Dendritic cell treated with granulocyte-macrophage colony-stimulating factor and Interleukin-4, amounts not matched to agents 40 ng/mL and 50 ng/mL, for 4 days (primary cell): Measurements from ENCODE around the gene CEMIP.

Source experiments
- H3K27ac Mint-ChIP-seq: one replicate; pipeline ENCODE4 v1.8.0; 2022; ENCODE audit warnings: mild to moderate bottlenecking, mixed read lengths
- H3K27me3 Mint-ChIP-seq: one replicate; pipeline ENCODE4 v1.8.0; 2022; ENCODE audit warnings: mild to moderate bottlenecking, mixed read lengths
- H3K36me3 Mint-ChIP-seq: one replicate; pipeline ENCODE4 v1.8.0; 2022; ENCODE audit warnings: low read depth, mixed read lengths
- H3K4me1 Mint-ChIP-seq: one replicate; pipeline ENCODE4 v1.8.0; 2022; ENCODE audit warnings: low read depth, mixed read lengths
- H3K4me3 Mint-ChIP-seq: one replicate; pipeline ENCODE4 v1.8.0; 2022; ENCODE audit warnings: mild to moderate bottlenecking, moderate library complexity, mixed read lengths
- H3K9me3 Mint-ChIP-seq: one replicate; pipeline ENCODE4 v1.8.0; 2022; ENCODE audit warnings: mixed read lengths
- intact Hi-C: fragments of 100-400 bp; cut with micrococcal nuclease; formaldehyde crosslinking; loops from one replicate; pipeline ENCODE4 v1.15.0; 2022

CEMIP gene

GRCh38 chr15:80939216-80939615, 160.0 kb downstream of the CEMIP start:
- intact Hi-C loops, result no loop called here
- no peaks in the 10 kb centered on the region for H3K4me1 Mint-ChIP-seq
- no peaks in the 10 kb centered on the region for H3K27me3 Mint-ChIP-seq
- H3K27ac Mint-ChIP-seq, result no peak overlapping the region
- H3K36me3 Mint-ChIP-seq, result peaks cover 48% of the 10 kb centered on the region
- no peak overlapping the region for H3K4me3 Mint-ChIP-seq
- H3K9me3 Mint-ChIP-seq, result no peaks in the 10 kb centered on the region

- Mint-ChIP-seq H3K36me3 (peaks cover 49% of the 10 kb centered on the region), H3K9me3 (no peaks in the 10 kb centered on the region), H3K4me3 (no peak overlapping the region), H3K4me1 (no peaks in the 10 kb centered on the region), H3K27ac (no peak overlapping the region), H3K27me3 (no peaks in the 10 kb centered on the region)
- intact Hi-C loops, result no loop called here
These were observed 161.2 kb downstream of the CEMIP start for GRCh38 chr15:80940331-80940730.

DNA sequence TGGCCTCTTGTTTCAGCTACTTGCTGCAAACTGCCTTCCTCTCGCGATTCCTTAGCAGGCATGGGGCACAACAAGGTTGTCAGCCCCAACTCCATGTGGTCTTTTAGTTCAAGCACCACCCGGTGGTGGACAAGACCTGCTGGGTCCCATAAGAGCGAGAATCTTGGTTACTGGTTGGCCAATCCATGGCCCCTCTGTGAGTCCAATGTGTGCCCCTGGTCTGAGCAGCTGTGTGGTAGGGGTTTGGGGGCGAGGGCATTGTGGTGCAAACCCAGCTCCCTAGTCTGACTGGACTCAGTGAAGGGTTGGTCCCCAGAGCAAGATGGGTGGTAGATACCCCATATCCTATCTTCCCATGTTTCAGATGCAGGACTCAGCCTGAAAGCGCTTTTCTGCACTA, 161.7 kb downstream of the CEMIP start:
- intact Hi-C loops, result no loop called here
- Mint-ChIP-seq H3K36me3 (peaks cover 54% of the 10 kb centered on the region), H3K9me3 (no peaks in the 10 kb centered on the region), H3K4me3 (no peak overlapping the region), H3K27me3 (no peaks in the 10 kb centered on the region), H3K27ac (no peak overlapping the region), H3K4me1 (no peaks in the 10 kb centered on the region)

GRCh38 chr15:80942266-80942665, 163.1 kb downstream of the CEMIP start:
- Mint-ChIP-seq H3K4me3 (no peak overlapping the region), H3K4me1 (no peaks in the 10 kb centered on the region), H3K27me3 (no peaks in the 10 kb centered on the region), H3K9me3 (no peaks in the 10 kb centered on the region), H3K36me3 (peaks cover 59% of the 10 kb centered on the region), H3K27ac (no peak overlapping the region)
- intact Hi-C loops, result no loop called here

DNA sequence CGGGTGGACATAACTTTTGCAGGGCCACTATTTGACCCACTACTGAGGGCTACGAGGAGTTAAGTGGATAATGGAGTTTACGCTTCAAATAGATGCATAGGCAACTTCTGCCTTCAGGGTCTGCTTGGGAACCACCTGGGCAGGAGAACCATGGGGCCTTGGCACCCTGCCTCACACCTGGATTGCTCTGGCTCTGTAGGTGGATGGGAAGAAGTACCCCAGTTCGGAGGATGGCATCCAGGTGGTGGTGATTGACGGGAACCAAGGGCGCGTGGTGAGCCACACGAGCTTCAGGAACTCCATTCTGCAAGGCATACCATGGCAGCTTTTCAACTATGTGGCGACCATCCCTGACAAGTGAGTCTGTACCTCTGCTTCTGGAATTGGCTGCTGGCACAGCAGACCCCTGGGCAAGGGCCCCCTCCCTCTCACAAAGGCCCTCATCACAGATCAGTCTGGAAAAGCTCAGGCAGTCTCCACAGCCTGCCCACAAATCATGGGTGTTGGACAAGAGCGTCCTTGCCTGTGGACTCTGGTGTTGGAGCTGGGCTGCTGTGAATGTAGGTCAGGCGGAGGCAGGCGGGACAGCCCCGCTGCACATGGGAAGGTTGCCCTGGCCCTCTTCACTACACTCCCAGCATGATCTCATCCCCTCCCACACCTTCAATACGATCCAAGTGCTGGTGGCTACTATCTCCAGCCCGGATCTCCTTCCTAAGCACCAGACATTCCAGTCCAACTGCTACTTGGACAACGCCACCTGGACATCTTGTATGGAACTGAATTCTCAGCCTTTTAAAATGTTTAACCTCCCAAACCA, 163.8 kb downstream of the CEMIP start:
- intact Hi-C loops, result no loop called here
- Mint-ChIP-seq H3K36me3 (peaks cover 61% of the 10 kb centered on the region), H3K4me1 (no peaks in the 10 kb centered on the region), H3K9me3 (no peaks in the 10 kb centered on the region), H3K4me3 (no peak overlapping the region), H3K27ac (no peak overlapping the region), H3K27me3 (no peaks in the 10 kb centered on the region)

DNA sequence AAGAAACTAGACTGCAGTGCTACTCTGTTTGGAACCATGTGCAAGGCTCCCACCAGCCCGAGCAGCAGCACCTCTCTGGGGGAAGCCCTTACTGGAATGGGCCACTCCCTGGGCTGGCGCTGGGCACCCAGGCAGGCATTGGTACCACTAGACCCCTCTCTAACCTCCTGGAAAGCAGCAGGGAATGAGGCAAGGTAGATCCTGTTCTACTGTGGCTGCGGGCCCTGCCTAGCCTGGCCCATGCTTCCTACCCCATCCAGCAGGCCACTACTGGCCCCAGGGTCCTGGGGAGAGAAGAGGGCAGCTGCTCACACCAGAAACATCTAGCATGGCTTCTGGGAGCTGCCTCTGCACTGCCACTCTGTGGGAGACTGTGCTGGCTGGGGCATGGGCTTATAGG, 165.6 kb downstream of the CEMIP start:
- Mint-ChIP-seq H3K27me3 (no peaks in the 10 kb centered on the region), H3K36me3 (peaks cover 80% of the 10 kb centered on the region), H3K4me3 (no peak overlapping the region), H3K4me1 (no peaks in the 10 kb centered on the region), H3K9me3 (no peaks in the 10 kb centered on the region), H3K27ac (no peak overlapping the region)
- intact Hi-C loops, result no loop called here

- Mint-ChIP-seq H3K9me3 (no peaks in the 10 kb centered on the region), H3K27me3 (no peaks in the 10 kb centered on the region), H3K36me3 (peaks cover 86% of the 10 kb centered on the region), H3K4me1 (no peaks in the 10 kb centered on the region), H3K4me3 (no peak overlapping the region), H3K27ac (no peak overlapping the region)
- intact Hi-C loops, result no loop called here
These were observed 166.4 kb downstream of the CEMIP start for GRCh38 chr15:80945605-80946004.

DNA sequence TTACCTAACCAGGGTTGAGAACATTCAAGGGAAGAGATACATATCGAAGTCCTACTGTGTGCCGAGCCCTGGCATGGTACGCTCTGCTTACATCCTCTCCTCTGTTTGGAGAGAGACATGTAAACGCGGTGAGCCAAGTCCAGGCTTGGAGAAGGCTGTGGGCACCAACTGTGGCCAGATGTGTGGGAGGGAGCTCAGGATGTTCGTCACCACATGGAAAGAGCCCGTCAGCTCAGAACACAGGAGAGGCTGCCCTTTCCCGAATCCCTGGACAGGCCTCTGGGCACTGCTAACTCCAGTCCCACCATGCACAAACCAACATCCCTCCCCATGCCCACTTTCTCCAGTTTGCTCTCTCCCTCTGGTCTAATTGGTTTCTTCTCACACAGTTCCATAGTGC, 167.4 kb downstream of the CEMIP start:
- intact Hi-C loops, result no loop called here
- Mint-ChIP-seq H3K4me1 (no peaks in the 10 kb centered on the region), H3K36me3 (peaks cover 85% of the 10 kb centered on the region)

GRCh38 chr15:80948651-80949292, 169.6 kb downstream of the CEMIP start:
- Mint-ChIP-seq H3K4me1 (no peaks in the 10 kb centered on the region), H3K27ac (no peak overlapping the region), H3K27me3 (no peaks in the 10 kb centered on the region), H3K9me3 (no peaks in the 10 kb centered on the region), H3K4me3 (no peak overlapping the region), H3K36me3 (peaks cover 84% of the 10 kb centered on the region)
- intact Hi-C loops, result no loop called here

More for the DNA sequence above, 167.4 kb downstream of the CEMIP start:
- H3K9me3 Mint-ChIP-seq, result no peaks in the 10 kb centered on the region
- H3K27me3 Mint-ChIP-seq, result no peaks in the 10 kb centered on the region
- H3K27ac Mint-ChIP-seq, result no peak overlapping the region
- H3K4me3 Mint-ChIP-seq, result no peak overlapping the region

DNA sequence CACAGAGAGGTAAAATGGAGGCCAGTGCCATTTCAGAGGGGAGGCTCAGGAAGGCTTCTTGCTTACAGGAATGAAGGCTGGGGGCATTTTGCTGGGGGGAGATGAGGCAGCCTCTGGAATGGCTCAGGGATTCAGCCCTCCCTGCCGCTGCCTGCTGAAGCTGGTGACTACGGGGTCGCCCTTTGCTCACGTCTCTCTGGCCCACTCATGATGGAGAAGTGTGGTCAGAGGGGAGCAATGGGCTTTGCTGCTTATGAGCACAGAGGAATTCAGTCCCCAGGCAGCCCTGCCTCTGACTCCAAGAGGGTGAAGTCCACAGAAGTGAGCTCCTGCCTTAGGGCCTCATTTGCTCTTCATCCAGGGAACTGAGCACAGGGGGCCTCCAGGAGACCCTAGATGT, 170.6 kb downstream of the CEMIP start:
- no peaks in the 10 kb centered on the region for H3K4me1 Mint-ChIP-seq
- no peak overlapping the region for H3K27ac Mint-ChIP-seq
- peaks cover 81% of the 10 kb centered on the region for H3K36me3 Mint-ChIP-seq
- H3K9me3 Mint-ChIP-seq, result no peaks in the 10 kb centered on the region
- no peak overlapping the region for H3K4me3 Mint-ChIP-seq
- no peaks in the 10 kb centered on the region for H3K27me3 Mint-ChIP-seq
- intact Hi-C loops, result no loop called here

DNA sequence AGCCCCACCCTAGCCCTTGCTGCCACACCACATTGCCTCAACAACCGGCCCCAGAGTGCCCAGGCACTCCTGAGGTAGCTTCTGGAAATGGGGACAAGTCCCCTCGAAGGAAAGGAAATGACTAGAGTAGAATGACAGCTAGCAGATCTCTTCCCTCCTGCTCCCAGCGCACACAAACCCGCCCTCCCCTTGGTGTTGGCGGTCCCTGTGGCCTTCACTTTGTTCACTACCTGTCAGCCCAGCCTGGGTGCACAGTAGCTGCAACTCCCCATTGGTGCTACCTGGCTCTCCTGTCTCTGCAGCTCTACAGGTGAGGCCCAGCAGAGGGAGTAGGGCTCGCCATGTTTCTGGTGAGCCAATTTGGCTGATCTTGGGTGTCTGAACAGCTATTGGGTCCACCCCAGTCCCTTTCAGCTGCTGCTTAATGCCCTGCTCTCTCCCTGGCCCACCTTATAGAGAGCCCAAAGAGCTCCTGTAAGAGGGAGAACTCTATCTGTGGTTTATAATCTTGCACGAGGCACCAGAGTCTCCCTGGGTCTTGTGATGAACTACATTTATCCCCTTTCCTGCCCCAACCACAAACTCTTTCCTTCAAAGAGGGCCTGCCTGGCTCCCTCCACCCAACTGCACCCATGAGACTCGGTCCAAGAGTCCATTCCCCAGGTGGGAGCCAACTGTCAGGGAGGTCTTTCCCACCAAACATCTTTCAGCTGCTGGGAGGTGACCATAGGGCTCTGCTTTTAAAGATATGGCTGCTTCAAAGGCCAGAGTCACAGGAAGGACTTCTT, 171.3 kb downstream of the CEMIP start:
- Mint-ChIP-seq H3K4me1 (peaks cover 4% of the 10 kb centered on the region), H3K27ac (no peak overlapping the region), H3K4me3 (no peak overlapping the region), H3K9me3 (no peaks in the 10 kb centered on the region), H3K36me3 (peaks cover 78% of the 10 kb centered on the region), H3K27me3 (no peaks in the 10 kb centered on the region)
- intact Hi-C loops, result no loop called here

DNA sequence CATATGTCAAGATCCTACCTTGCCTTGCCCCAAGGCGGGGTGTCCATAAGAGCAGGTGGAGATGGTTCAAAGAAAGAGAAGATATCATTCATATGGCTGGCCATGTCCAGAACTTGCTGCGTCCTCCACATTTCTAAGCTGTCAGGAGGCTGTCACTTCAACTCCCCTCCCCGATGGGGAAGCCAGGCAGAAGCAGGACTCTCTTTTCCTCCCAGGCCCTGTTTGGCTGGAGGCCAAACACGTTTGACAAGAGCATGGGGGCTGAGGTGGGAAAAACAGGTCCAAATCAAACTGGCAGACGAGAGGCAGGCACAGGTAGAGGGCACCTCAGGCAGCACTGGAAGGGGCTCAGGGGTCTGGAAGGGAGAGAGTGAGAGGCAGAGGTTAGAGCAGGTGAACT, 172.8 kb downstream of the CEMIP start:
- H3K27ac Mint-ChIP-seq, result no peak overlapping the region
- peaks cover 64% of the 10 kb centered on the region for H3K36me3 Mint-ChIP-seq
- no peak overlapping the region for H3K4me3 Mint-ChIP-seq
- H3K9me3 Mint-ChIP-seq, result no peaks in the 10 kb centered on the region
- H3K4me1 Mint-ChIP-seq, result peaks cover 18% of the 10 kb centered on the region
- intact Hi-C loops, result no loop called here
- H3K27me3 Mint-ChIP-seq, result no peaks in the 10 kb centered on the region

GRCh38 chr15:80953001-80953952, 174.1 kb downstream of the CEMIP start:
- no peak overlapping the region for H3K4me3 Mint-ChIP-seq

More at GRCh38 chr15:80953001-80953952, 174.1 kb downstream of the CEMIP start:
- Mint-ChIP-seq H3K9me3 (no peaks in the 10 kb centered on the region), H3K36me3 (peaks cover 50% of the 10 kb centered on the region), H3K27ac (no peak overlapping the region), H3K27me3 (no peaks in the 10 kb centered on the region), H3K4me1 (peaks cover 26% of the 10 kb centered on the region)
- intact Hi-C loops, result no loop called here
